Measurements from ENCODE around the gene MAPKAPK3. TPM values are rescaled to one million over a fixed set of nuclear protein-coding genes. Genes with fewer than 3 reads are reported as not detected.

Gene MAPKAPK3
- total and polyA plus RNA-seq, 2 of the 4 experiments (the other 2 are of a cell fraction) = 38.3 to 57.2 TPM

DNA sequence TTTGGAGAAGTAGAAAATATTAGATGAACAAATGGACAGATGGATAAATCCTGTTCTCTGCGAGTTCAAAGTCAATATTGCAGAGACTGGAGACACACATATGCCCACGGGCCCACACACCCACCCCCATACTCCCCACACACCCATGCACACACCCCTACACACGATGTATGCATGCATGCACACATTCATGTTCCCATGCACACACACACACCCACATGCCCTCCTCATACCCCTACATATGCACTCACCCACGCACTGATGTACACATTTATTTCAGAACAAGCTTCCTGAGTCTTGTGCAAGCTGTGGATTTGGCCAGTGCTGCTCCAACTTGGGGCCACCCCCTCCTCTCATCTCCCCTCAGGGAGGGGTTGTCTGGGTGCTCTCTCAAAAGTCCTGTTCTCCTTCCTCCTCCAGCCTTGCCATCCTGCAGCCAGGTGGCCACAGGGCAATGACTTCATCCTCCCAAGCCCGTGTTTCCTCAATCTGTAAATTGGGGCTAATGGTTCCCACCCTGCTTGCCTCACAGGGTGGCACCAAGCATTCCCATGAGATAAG is 16.4 kb downstream of the MAPKAPK3 start:
- Histone ChIP-seq H4K8ac (ENCODE audit: low read depth in 2 of 2, low read length in 2 of 2) (no peak overlapping the region), H3K23ac (ENCODE audit: low read depth, low read length) (no peak overlapping the region), H4K20me1 (ENCODE audit: insufficient read depth, low read length) (peaks cover 4% of the 10 kb centered on the region; the same call in 1 of the 2 replicates), H2BK5ac (ENCODE audit: low read depth, low read length, poor library complexity, severe bottlenecking) (no peak overlapping the region), H2AK5ac (ENCODE audit: low read depth, low read length) (no peak overlapping the region), H2AFZ (replicated peaks; ENCODE audit: low read length, poor library complexity) (no peak overlapping the region), H2AK9ac (replicated peaks; ENCODE audit: low read depth, low read length, poor library complexity) (no peak overlapping the region), H2BK20ac (ENCODE audit: low read depth, low read length) (no peak overlapping the region), H3K18ac (ENCODE audit: low read depth, low read length) (no peak overlapping the region), H3K4me2 (ENCODE audit: low read depth, low read length) (no peak overlapping the region), H4K5ac (ENCODE audit: low read depth, low read length) (no peak overlapping the region), H3K9me1 (ENCODE audit: insufficient read depth, low read length) (peaks cover 12% of the 10 kb centered on the region), H3K27me3 (ENCODE audit: control insufficient read depth, insufficient read depth, low read length) (no peaks in the 10 kb centered on the region), H3K56ac (ENCODE audit: extremely low read depth, insufficient read depth, low read length) (no peak overlapping the region), H3K4ac (ENCODE audit: low read depth, low read length) (no peak overlapping the region), H4K91ac (ENCODE audit: insufficient read depth, low read depth, low read length) (no peak overlapping the region), H3K27ac (ENCODE audit: insufficient read depth, low read length) (no peak overlapping the region), H3K9ac (ENCODE audit: low read depth, low read length) (no peak overlapping the region), H3K14ac (replicated peaks; ENCODE audit: low read depth, low read length) (no peak overlapping the region), H3K9me3 (ENCODE audit: control insufficient read depth, insufficient read depth, low read length) (no peaks in the 10 kb centered on the region), H2BK120ac (ENCODE audit: low read depth, low read length) (no peak overlapping the region), H3K4me3 (ENCODE audit: insufficient read depth, low read depth, low read length) (no peak overlapping the region), H3K36me3 (ENCODE audit: control insufficient read depth, insufficient read depth, low read length) (no peaks in the 10 kb centered on the region), H2BK15ac (ENCODE audit: low read depth, low read length) (no peak overlapping the region), H3K79me1 (ENCODE audit: low read depth in 1 of 2, low read length in 2 of 2) (no peaks in the 10 kb centered on the region), H3K4me1 (ENCODE audit: control insufficient read depth, insufficient read depth, low read length) (no peaks in the 10 kb centered on the region)
- 100% methylated on average over 1 of the region's 5 CpGs; no CpG with 5 or more reads in 1 of the 2 experiments for WGBS, 2 experiments (ENCODE audit: extremely low coverage in 2 of 2, insufficient read length in 1 of 2)
- dilution Hi-C loops (cut with HindIII; ENCODE audit: low sequenced_read_pairs, unreplicated experiment) = no loop called here
- intact Hi-C loops (cut with micrococcal nuclease) = no loop called here
- no TSS peak for BruUV-seq (replicated peaks)
- TF ChIP-seq RAD21 (IDR thresholded peaks at IDR 0.05; ENCODE audit: low read length) (no peak), NFE2L2 (IDR thresholded peaks at IDR 0.05; ENCODE audit: low read depth, low read length) (no peak), FOS (IDR thresholded peaks at IDR 0.05; ENCODE audit: low read depth, low read length) (no peak), RCOR1 (IDR thresholded peaks at IDR 0.05; ENCODE audit: insufficient replicate concordance, low read length) (no peak), MAZ (IDR thresholded peaks at IDR 0.05; ENCODE audit: borderline replicate concordance, low read depth, low read length) (no peak), CEBPB (IDR thresholded peaks at IDR 0.05; ENCODE audit: low read depth, low read length) (no peak), MXI1 (IDR thresholded peaks at IDR 0.05; ENCODE audit: borderline replicate concordance, low read depth, low read length) (no peak), BHLHE40 (IDR thresholded peaks at IDR 0.05; ENCODE audit: low read depth, low read length) (no peak), POLR2A (IDR thresholded peaks at IDR 0.05; ENCODE audit: low read depth, low read length) (no peak), MAFK (IDR thresholded peaks at IDR 0.05; ENCODE audit: low read depth, low read length) (no peak)
- TF ChIP-seq, protein P1, sequence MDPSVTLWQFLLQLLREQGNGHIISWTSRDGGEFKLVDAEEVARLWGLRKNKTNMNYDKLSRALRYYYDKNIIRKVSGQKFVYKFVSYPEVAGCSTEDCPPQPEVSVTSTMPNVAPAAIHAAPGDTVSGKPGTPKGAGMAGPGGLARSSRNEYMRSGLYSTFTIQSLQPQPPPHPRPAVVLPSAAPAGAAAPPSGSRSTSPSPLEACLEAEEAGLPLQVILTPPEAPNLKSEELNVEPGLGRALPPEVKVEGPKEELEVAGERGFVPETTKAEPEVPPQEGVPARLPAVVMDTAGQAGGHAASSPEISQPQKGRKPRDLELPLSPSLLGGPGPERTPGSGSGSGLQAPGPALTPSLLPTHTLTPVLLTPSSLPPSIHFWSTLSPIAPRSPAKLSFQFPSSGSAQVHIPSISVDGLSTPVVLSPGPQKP (IDR thresholded peaks at IDR 0.05; ENCODE audit: borderline replicate concordance, low read depth, low read length) = no peak
- no peak for DNase-seq
- POLR2A ChIA-PET (ENCODE audit: unreplicated experiment) = no interaction called here
- CTCF ChIA-PET = no interaction called here
- in situ Hi-C loops (cut with MboI; ENCODE audit: low sequenced_read_pairs) = no loop called here
- ATAC-seq (ENCODE audit: low read depth) = no peak

Measured in IMR-90 (cell line).